K562 treated with DMSO at 1 percent for 48 hours (cell line): ENCODE data around the gene BDP1. TPM values are rescaled to one million over a fixed set of nuclear protein-coding genes. Genes with fewer than 3 reads are reported as not detected.

ENCODE experiments used
- total RNA-seq: library from RNA; unstranded; fragments of 300-600 nt; gene quantifications from 2 replicates; pipeline ENCODE4 v1.2.3, GENCODE V29; 2022; ENCODE audit warnings: low replicate concordance; ENCODE audit errors: extremely low read depth

Gene BDP1, protein sequence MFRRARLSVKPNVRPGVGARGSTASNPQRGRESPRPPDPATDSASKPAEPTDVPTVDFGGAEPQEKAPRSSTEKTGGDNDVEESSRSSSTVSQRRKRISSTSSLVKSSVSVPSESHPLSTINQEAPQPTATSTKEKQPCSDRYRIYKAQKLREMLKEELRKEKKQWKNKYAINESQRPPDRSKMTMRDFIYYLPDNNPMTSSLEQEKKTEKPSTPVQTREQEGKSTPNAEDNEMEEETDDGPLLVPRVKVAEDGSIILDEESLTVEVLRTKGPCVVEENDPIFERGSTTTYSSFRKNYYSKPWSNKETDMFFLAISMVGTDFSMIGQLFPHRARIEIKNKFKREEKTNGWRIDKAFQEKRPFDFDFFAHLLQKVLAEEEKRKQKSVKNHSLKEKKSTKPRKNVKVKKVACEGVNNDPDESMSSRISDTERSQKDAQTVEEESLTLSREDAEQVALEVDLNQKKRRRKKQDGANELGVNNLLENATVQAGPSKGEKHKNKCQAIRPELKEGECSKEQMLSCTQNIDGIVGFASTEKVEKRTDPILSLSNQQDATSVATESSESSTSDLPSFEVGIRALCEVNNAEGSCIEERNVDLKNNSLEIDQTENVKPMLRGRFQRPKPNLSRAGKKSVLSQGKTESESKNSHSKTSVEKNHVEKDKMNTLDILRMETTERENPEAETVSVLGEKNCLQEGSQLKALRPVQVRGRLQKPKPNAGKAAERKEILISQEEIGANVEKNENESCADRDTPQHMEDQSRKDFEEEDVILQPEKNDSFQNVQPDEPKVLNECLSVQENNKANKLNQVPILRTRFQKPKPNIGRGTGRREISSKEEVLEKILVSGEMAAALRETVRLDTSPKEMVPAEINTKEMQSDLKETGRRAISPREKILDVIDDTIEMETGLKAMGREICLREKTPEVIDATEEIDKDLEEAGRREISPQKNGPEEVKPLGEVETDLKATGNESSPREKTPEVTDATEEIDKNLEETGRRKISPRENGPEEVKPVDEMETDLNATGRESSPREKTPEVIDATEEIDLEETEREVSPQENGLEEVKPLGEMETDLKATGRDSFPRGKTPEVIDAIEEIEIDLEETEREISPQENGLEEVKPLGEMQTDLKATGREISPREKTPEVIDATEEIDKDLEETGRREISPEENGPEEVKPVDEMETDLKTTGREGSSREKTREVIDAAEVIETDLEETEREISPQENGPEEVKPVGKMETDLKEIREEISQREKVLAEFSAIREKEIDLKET (N-terminal part only)
- not detected in 2 replicates for total RNA-seq

DNA sequence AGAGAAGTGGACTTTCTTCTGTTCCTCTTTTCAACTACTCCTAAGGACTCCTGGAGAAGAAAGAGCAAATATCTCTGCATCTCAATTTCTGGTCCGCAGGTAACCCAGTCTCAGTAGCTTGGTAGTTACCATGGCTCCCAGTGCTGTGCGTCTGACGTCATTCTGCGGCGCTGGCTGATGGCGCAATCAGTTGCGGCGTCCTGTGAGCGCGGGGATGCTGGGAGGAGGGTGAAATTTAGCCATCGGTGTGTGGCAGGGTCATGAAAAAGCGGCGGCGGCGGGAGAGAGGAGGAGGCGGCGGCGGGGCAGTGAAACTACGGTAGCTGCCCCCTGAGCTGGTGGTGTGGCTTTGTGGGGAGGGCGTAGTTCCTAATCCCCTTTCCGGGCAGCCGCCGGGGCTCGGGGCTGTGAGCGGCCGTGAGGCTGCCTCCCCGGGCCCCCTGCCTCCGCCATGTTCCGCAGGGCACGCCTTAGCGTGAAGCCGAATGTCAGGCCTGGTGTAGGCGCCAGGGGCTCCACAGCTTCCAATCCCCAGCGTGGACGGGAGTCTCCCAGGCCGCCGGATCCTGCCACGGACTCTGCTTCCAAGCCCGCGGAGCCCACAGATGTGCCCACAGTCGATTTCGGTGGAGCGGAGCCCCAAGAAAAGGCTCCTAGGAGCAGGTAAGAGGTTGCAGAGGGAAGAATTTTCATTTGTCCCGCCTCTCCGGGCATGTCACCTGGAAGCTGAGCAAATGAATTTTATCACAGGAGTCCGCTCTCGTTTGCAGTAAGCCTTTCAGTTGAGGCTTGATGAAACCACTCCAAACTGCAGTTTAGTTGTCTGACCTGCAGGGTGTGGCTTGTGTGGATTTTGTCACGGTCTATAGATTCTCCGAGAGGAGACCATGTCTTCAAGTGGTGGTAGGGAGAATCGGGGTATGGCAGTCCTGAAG is at the start of gene BDP1:
Gene BDP1 (plus strand): TSS at position 225 of the 935 bp plus-strand sequence. CDS start 227 bp downstream, at position 452.

DNA sequence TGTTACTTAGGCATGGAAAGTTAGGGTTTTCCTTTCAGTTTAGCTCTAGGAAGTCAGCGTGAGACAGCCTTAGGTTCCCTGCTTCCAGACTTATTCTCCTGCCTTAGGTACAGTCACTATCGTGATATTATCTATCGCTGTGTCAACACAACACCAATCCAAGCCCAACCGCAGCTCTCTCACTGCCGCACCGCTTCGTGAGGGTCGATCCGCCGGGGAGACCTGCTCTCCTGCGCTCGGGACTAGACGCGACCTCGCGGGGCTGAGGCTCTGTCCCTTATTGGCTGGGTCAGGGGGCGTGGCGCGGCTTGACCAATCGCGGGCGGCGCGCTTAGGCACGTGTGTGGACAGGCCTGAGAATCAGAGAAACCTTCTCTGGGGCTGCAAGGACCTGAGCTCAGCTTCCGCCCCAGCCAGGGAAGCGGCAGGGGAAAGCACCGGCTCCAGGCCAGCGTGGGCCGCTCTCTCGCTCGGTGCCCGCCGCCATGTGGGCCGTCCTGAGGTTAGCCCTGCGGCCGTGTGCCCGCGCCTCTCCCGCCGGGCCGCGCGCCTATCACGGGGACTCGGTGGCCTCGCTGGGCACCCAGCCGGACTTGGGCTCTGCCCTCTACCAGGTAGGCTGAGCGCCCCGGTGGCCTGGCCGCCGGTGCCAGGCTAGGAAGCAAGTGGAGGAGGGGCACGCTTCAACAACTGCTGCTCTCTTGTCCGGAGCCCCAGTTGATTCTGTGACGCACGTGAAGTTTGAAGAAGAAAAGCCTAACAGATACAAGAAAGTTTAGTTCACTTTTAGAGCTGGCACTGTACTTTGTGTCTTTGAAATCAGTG is 131.7 kb downstream of the BDP1 start, which contains the start of gene MCCC2:
Gene MCCC2 (plus strand): TSS at position 400 of the 825 bp plus-strand sequence. CDS start 86 bp downstream, at position 486.

Other genes starting within 250 kb of the BDP1 start
- gene MCCC2, start 131.7 kb downstream of the BDP1 start, total RNA-seq: not detected in 2 replicates